GM23338 (cell line): ENCODE measurements around the gene EMX1. TPM values are rescaled to one million over a fixed set of nuclear protein-coding genes. Genes with fewer than 3 reads are reported as not detected.

Experiments used
- ATAC-seq: fragments of 200-7000 bp; cut with Tn5 transposase; 3 replicates; pipeline ENCODE4 v1.9.1; 2020
- DNase-seq: peaks from one replicate; pipeline ENCODE4 v3.0.0-alpha.2; 2015; ENCODE audit warnings: low spot score
- H2AFZ ChIP-seq: fragments of 200-600 bp; sonication (generic); 2 replicates; pipeline ENCODE4 v1.8.0; 2016; ENCODE audit warnings: antibody characterized with exemption, mild to moderate bottlenecking, moderate library complexity
- H3F3A ChIP-seq: fragments of 200-600 bp; sonication (generic); replicated peaks from 2 replicates; pipeline ENCODE4 v1.8.0; 2017; ENCODE audit warnings: antibody characterized with exemption, mixed run types, low read depth
- H3K27ac ChIP-seq: fragments of 200-600 bp; sonication (generic); 2 replicates; pipeline ENCODE4 v1.6.1; 2016; ENCODE audit warnings: low read depth
- H3K27me3 ChIP-seq: fragments of 200-600 bp; sonication (generic); 2 replicates; pipeline ENCODE4 v1.8.0; 2016; ENCODE audit warnings: mild to moderate bottlenecking, mixed run types, moderate library complexity; ENCODE audit not compliant: insufficient read depth
- H3K36me3 ChIP-seq: fragments of 200-600 bp; sonication (generic); 2 replicates; pipeline ENCODE4 v1.8.0; 2016; ENCODE audit warnings: mild to moderate bottlenecking; ENCODE audit not compliant: insufficient read depth
- H3K4me1 ChIP-seq: fragments of 200-600 bp; sonication (generic); 2 replicates; pipeline ENCODE4 v1.8.0; 2016; ENCODE audit warnings: mild to moderate bottlenecking, moderate library complexity; ENCODE audit not compliant: insufficient read depth
- H3K4me2 ChIP-seq: fragments of 200-600 bp; sonication (generic); 2 replicates; pipeline ENCODE4 v1.7.1; 2017; ENCODE audit warnings: mixed run types
- H3K4me3 ChIP-seq: fragments of 200-600 bp; sonication (generic); 2 replicates; pipeline ENCODE4 v1.6.1; 2016; ENCODE audit warnings: mixed run types
- H3K79me2 ChIP-seq: fragments of 200-600 bp; sonication (generic); replicated peaks from 2 replicates; pipeline ENCODE4 v1.8.0; 2017; ENCODE audit warnings: mild to moderate bottlenecking; ENCODE audit not compliant: insufficient read depth
- H3K9me2 ChIP-seq: fragments of 200-600 bp; sonication (generic); 2 replicates; pipeline ENCODE4 v1.8.0; 2017; ENCODE audit not compliant: insufficient read depth
- H4K20me1 ChIP-seq: fragments of 200-600 bp; sonication (generic); replicated peaks from 2 replicates; pipeline ENCODE4 v1.8.0; 2017; ENCODE audit warnings: mild to moderate bottlenecking; ENCODE audit not compliant: insufficient read depth
- H3K27ac Mint-ChIP-seq: 2 replicates; pipeline ENCODE4 v1.8.0; 2020; ENCODE audit warnings: inconsistent platforms, mild to moderate bottlenecking, moderate library complexity, mixed read lengths
- H3K27me3 Mint-ChIP-seq: 3 replicates; pipeline ENCODE4 v1.8.0; 2022; ENCODE audit warnings: low read depth, mild to moderate bottlenecking, moderate library complexity, mixed read lengths, inconsistent platforms; ENCODE audit not compliant: insufficient read depth, poor library complexity
- H3K36me3 Mint-ChIP-seq: 3 replicates; pipeline ENCODE4 v1.8.0; 2021; ENCODE audit warnings: low read depth, mild to moderate bottlenecking, inconsistent platforms, moderate library complexity, mixed read lengths
- H3K4me1 Mint-ChIP-seq: 3 replicates; pipeline ENCODE4 v1.8.0; 2020; ENCODE audit warnings: mild to moderate bottlenecking, inconsistent platforms, mixed read lengths
- H3K4me3 Mint-ChIP-seq: 3 replicates; pipeline ENCODE4 v1.8.0; 2021; ENCODE audit warnings: moderate library complexity, mild to moderate bottlenecking, inconsistent platforms, mixed read lengths
- H3K9me3 Mint-ChIP-seq: 3 replicates; pipeline ENCODE4 v1.8.0; 2020; ENCODE audit warnings: moderate library complexity, mild to moderate bottlenecking, inconsistent platforms, mixed read lengths
- CREB1 ChIP-seq: fragments of 250-450 bp; sonication (Bioruptor Pico); IDR thresholded peaks from 2 replicates; pipeline ENCODE4 v1.5.0; 2020; ENCODE audit warnings: low read depth, mild to moderate bottlenecking, moderate library complexity
- CTCF ChIP-seq, 2 experiments: fragments of 200-600 bp in 1 of 2; sonication (generic) in 1 of 2; conservative IDR thresholded peaks; 2 replicates each; pipeline versions ENCODE4 v1.5.1 to v1.6.1; 2016 to 2017; ENCODE audit warnings: antibody characterized with exemption in 2 of 2, low read depth in 2 of 2, mild to moderate bottlenecking in 2 of 2, moderate library complexity in 1 of 2
- EZH2 ChIP-seq: fragments of 200-600 bp; sonication (generic); IDR thresholded peaks from one replicate; pipeline ENCODE4 v1.8.0; 2017; ENCODE audit warnings: antibody characterized with exemption, mild to moderate bottlenecking, low read depth; ENCODE audit not compliant: unreplicated experiment
- EZH2phosphoT487 ChIP-seq: fragments of 200-600 bp; sonication (generic); IDR thresholded peaks from one replicate; pipeline ENCODE4 v1.8.1; 2018; ENCODE audit warnings: antibody characterized with exemption; ENCODE audit not compliant: unreplicated experiment
- JUNB ChIP-seq: IDR thresholded peaks from one replicate; pipeline ENCODE4 v1.6.1; 2016; ENCODE audit warnings: antibody characterized with exemption; ENCODE audit not compliant: unreplicated experiment
- NANOG ChIP-seq: IDR thresholded peaks from 2 replicates; pipeline ENCODE4 v1.6.1; 2016; ENCODE audit warnings: antibody characterized with exemption, borderline replicate concordance
- POLR2AphosphoS5 ChIP-seq: IDR thresholded peaks from 2 replicates; pipeline ENCODE4 v1.6.1; 2016; ENCODE audit warnings: antibody characterized with exemption, low read depth
- STAT1 ChIP-seq: IDR thresholded peaks from one replicate; pipeline ENCODE4 v1.6.1; 2016; ENCODE audit warnings: antibody characterized with exemption; ENCODE audit not compliant: unreplicated experiment
- ZNF114 ChIP-seq: fragments of 250-450 bp; sonication (Bioruptor Pico); IDR thresholded peaks from 2 replicates; pipeline ENCODE4 v1.5.0; 2020; ENCODE audit warnings: mild to moderate bottlenecking, moderate library complexity
- ZNF331 ChIP-seq: fragments of 250-450 bp; sonication (Bioruptor Pico); IDR thresholded peaks from 2 replicates; pipeline ENCODE4 v1.5.0; 2020; ENCODE audit warnings: low read depth, mild to moderate bottlenecking, moderate library complexity
- ZNF462 ChIP-seq: fragments of 250-450 bp; sonication (Bioruptor Pico); IDR thresholded peaks from 2 replicates; pipeline ENCODE4 v1.5.0; 2020; ENCODE audit warnings: mild to moderate bottlenecking, moderate library complexity
- polyA plus RNA-seq: library from polyadenylated mRNA; unstranded; fragments of >200 nt; fragmentation: Nextera tagmentation; extraction: Ambion mirVana; gene quantifications from 2 replicates; pipeline ENCODE4 v1.2.1, GENCODE V29; 2016
- total RNA-seq: library from RNA; depleted of rRNA; stranded (reverse); fragments of >200 nt; shearing (Covaris generic); gene quantifications from 2 replicates; pipeline ENCODE4 v1.2.3, GENCODE V29; 2014

Gene EMX1
- total and polyA plus RNA-seq, 2 experiments from 2014 or later, result 3.9 to 7.9 TPM

GRCh38 chr2:72895759-72896281 is 21.5 kb upstream of the EMX1 start (continued):
- TF ChIP-seq ZNF462 (no peak), EZH2 (no peak), POLR2AphosphoS5 (no peak), CREB1 (CRISPR knock-in tag) (no peak)

DNA sequence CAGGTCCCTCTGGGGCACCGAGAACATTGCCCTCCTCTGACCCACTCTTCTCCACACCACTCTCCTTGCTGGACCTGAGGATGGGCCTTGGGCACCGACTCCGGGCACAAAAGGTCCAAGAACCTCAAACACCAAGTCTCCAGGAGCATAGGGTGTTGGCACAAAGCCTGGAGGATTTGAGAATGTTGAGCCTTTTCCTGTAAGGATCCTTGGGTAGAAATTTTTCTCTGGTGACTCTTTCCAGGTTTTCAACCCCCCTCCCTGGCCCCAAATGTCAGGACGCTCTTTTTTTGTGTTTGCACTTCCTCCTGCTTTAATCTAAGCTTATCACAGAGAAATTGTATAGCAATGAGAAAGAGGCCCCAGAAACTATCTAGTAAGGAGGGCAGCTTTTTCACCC is 20.9 kb upstream of the EMX1 start:
- Mint-ChIP-seq H3K36me3 (no peaks in the 10 kb centered on the region), H3K9me3 (no peaks in the 10 kb centered on the region), H3K4me1 (peaks cover 24% of the 10 kb centered on the region), H3K27ac (no peak overlapping the region), H3K27me3 (peaks cover 23% of the 10 kb centered on the region), H3K4me3 (no peak overlapping the region)
- no peak for DNase-seq
- Histone ChIP-seq H4K20me1 (no peaks in the 10 kb centered on the region), H2AFZ (no peak overlapping the region), H3K27ac (no peak overlapping the region), H3K4me2 (no peak overlapping the region), H3K4me3 (no peak overlapping the region), H3K36me3 (no peaks in the 10 kb centered on the region), H3F3A (no peaks in the 10 kb centered on the region), H3K27me3 (peaks cover 53% of the 10 kb centered on the region), H3K4me1 (peaks cover 23% of the 10 kb centered on the region), H3K9me2 (no peaks in the 10 kb centered on the region), H3K79me2 (no peaks in the 10 kb centered on the region)
- no peak for ATAC-seq
- no peak for TF ChIP-seq EZH2phosphoT487
- TF ChIP-seq JUNB, result no peak
- no peak for TF ChIP-seq STAT1
- TF ChIP-seq POLR2AphosphoS5, result no peak
- no peak for TF ChIP-seq EZH2
- TF ChIP-seq NANOG, result no peak
- no peak for TF ChIP-seq CTCF (conservative IDR thresholded peaks at IDR 0.05; ENCODE audit: low read depth in 2 of 2)
- TF ChIP-seq ZNF331 (CRISPR knock-in tag), result no peak
- no peak for TF ChIP-seq CREB1 (CRISPR knock-in tag)
- TF ChIP-seq ZNF114 (CRISPR knock-in tag), result no peak
